Fibroblast of villous mesenchyme (primary cell): ENCODE data around the gene NCOR2. TPM values are rescaled to one million over a fixed set of nuclear protein-coding genes. Genes with fewer than 3 reads are reported as not detected.

Experiments
- DNase-seq: peaks from one replicate; pipeline ENCODE4 v3.0.0-alpha.2; 2010; ENCODE audit warnings: low read depth
- H3K4me3 ChIP-seq: 2 replicates; pipeline ENCODE4 v1.5.1; 2011; ENCODE audit warnings: low read depth, mild to moderate bottlenecking, low read length
- CTCF ChIP-seq: IDR thresholded peaks from 2 replicates; pipeline ENCODE4 v1.5.1; 2012; ENCODE audit warnings: low read depth, mild to moderate bottlenecking, low read length; ENCODE audit not compliant: insufficient read depth
- total RNA-seq: library from RNA; depleted of rRNA; stranded (reverse); fragments of >200 nt; gene quantifications from 2 replicates; pipeline ENCODE4 v1.2.3, GENCODE V29; 2012

The NCOR2 gene
- total RNA-seq, 1 donor, result 86.8 TPM

GRCh38 chr12:124532967-124533366, 34.4 kb downstream of the NCOR2 start:
- no peak overlapping the region for H3K4me3 ChIP-seq
- no peak for TF ChIP-seq CTCF
- DNase-seq, result no peak

GRCh38 chr12:124532331-124532750, 35.1 kb downstream of the NCOR2 start:
- H3K4me3 ChIP-seq, result no peak overlapping the region
- no peak for TF ChIP-seq CTCF
- no peak for DNase-seq

- TF ChIP-seq CTCF, result no peak
- no peak for DNase-seq
- H3K4me3 ChIP-seq, result no peak overlapping the region
Observed at GRCh38 chr12:124531906-124532305, 35.5 kb downstream of the NCOR2 start.

DNA sequence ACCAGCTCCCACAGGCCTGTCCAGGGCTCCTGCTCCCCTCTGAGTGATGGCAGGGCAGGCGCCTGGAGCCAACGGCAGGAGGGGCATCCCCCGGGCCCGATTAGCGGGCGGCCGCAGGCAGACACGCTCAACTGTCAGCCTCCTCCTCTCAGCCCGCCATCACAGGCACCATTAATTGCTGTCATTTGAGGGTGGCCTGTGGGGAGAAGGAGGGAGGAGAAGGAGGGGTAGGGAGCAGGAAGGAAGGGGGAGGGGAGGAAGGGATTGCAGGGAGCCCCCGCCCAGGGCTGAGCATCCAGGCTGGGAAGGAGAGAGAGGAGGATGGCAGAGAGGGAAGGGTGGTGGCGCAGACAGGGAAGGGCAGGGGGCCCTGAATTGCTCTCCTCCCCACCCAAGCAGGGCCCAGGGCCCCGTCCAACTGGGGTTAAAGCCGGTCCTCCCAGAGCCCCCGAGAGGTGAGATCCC, 36.1 kb downstream of the NCOR2 start:
- no peak for DNase-seq
- no peak overlapping the region for H3K4me3 ChIP-seq
- TF ChIP-seq CTCF, result no peak

DNA sequence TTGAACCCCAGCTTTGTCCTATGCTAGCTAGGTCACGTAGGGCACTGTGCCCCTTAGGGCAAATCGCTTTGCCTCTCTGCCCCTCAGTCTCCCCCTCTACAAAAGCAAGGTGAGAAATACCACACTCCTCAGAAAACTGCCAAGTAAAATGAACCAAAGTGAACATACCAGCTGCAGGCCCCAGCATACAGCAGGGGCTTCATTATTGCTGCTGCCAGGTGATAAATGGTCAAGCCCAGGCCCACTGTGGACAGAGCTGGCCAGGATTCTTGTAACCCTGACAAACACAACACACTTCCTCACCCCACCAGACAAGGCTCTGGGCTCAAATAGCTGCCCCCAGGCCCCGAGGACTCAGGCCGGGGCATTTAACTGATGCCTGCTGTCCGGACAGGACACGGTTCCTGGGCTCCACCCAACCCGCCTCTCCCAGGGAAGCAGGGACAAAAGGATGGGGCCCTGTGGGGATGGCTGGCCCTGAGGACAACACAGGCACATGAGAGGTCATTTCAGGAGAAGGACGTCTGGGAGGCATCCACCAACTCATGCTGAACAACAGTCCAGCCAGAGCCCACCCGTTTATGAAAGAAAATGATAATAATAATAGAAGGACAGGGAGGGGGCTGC, 36.7 kb downstream of the NCOR2 start:
- no peak for DNase-seq
- no peak for TF ChIP-seq CTCF
- H3K4me3 ChIP-seq, result no peak overlapping the region

DNA sequence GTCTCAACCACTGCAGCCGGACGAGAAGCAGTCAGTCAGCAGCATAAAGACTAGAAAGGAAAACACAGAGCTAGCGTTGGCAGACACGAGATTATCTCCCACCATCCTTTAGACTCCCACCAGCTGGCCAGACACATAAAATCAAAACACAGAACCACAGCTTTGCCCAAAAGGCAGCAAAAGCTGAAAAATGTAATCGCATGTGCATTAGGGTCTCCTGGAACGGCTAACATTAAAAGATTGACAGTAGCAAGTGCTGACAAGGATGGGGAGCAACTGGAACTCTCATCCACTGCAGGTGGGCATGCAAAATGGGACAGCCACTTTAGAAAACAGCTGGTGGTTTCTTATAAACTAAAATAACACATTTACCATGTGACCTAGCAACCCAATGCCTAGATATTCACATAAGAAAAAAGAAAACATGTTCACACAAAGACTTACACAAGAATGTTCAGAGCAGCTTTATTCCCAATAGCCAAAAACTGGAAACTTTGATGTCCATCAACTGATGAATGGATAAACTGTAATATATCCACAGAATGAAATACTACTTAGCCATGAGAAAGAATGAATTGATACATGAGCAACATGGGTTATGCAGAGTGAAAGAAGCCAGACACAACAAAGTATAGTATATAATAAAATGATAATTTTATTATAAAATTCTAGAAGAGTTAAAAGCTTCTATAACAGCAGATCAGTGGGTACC, 37.7 kb downstream of the NCOR2 start:
- TF ChIP-seq CTCF, result no peak
- no peak for DNase-seq
- H3K4me3 ChIP-seq, result no peak overlapping the region
